ENCODE measurements around the gene GPX7. TPM values are rescaled to one million over a fixed set of nuclear protein-coding genes. Genes with fewer than 3 reads are reported as not detected.

Gene GPX7
- total and polyA plus RNA-seq, 2 donors from 2014 or later, result 9.7 to 14.3 TPM

DNA sequence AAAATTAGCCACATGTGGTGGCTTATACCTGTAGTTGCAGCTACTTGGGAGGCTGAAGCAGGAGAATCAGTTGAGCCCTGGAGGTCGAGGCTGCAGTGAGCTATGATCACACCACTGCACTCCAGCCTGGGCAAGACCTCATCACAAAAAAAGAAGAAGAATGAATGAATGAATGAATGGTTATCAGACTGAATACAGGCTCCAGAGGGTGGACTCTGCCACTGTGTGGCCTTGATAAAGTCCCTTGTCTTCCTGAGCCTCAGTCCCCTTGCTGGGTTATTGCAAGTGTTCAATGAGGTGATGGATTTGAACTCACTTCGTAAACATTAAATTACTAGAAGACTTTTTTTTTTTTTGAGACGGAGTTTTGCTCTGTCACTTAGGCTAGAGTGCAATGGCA is 55.5 kb downstream of the GPX7 start:
- Histone ChIP-seq H3K9me3 (ENCODE audit: control insufficient read depth in 2 of 3, insufficient read depth in 1 of 3, low read length in 3 of 3) (no peaks in the 10 kb centered on the region), H3K9ac (ENCODE audit: low read length in 3 of 3) (no peak overlapping the region), H3K4me1 (ENCODE audit: control insufficient read depth in 2 of 3, insufficient read depth in 2 of 3, low read depth in 1 of 3, low read length in 3 of 3) (no peaks in the 10 kb centered on the region), H3K27me3 (ENCODE audit: control insufficient read depth, insufficient read depth, low read length) (no peaks in the 10 kb centered on the region), H3K27ac (ENCODE audit: low read depth in 2 of 2, low read length in 2 of 2) (no peak overlapping the region), H3K4me3 (ENCODE audit: low read length in 3 of 3) (no peak overlapping the region), H3K36me3 (ENCODE audit: control insufficient read depth in 2 of 3, insufficient read depth in 3 of 3, low read length in 3 of 3) (no peaks in the 10 kb centered on the region)
- FAIRE-seq (no peak), DNase-seq (no peak)
- intact Hi-C loops (cut with DNase I), result no loop called here
- TF ChIP-seq, protein P1, sequence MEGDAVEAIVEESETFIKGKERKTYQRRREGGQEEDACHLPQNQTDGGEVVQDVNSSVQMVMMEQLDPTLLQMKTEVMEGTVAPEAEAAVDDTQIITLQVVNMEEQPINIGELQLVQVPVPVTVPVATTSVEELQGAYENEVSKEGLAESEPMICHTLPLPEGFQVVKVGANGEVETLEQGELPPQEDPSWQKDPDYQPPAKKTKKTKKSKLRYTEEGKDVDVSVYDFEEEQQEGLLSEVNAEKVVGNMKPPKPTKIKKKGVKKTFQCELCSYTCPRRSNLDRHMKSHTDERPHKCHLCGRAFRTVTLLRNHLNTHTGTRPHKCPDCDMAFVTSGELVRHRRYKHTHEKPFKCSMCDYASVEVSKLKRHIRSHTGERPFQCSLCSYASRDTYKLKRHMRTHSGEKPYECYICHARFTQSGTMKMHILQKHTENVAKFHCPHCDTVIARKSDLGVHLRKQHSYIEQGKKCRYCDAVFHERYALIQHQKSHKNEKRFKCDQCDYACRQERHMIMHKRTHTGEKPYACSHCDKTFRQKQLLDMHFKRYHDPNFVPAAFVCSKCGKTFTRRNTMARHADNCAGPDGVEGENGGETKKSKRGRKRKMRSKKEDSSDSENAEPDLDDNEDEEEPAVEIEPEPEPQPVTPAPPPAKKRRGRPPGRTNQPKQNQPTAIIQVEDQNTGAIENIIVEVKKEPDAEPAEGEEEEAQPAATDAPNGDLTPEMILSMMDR (IDR thresholded peaks at IDR 0.05; ENCODE audit: borderline replicate concordance, extremely low read depth, insufficient read depth), result no peak

Other genes with a start within 250 kb of the GPX7 start
- 42.5 TPM for gene CC2D1B, start 236.2 kb upstream of the GPX7 start, total RNA-seq
- 26.9 TPM for gene CC2D1B, start 236.2 kb upstream of the GPX7 start, polyA plus RNA-seq (ENCODE audit: insufficient read depth, low read depth, low replicate concordance)
- 0.50 TPM for gene ORC1, start 197.9 kb upstream of the GPX7 start, total RNA-seq
- gene ORC1, start 197.9 kb upstream of the GPX7 start, polyA plus RNA-seq (ENCODE audit: insufficient read depth, low read depth, low replicate concordance), result 0.37 TPM
- gene PRPF38A, start 197.8 kb upstream of the GPX7 start, total RNA-seq, result 46.7 TPM
- 19.0 TPM for gene PRPF38A, start 197.8 kb upstream of the GPX7 start, polyA plus RNA-seq (ENCODE audit: insufficient read depth, low read depth, low replicate concordance)
- gene TUT4, start 49.3 kb upstream of the GPX7 start, total RNA-seq, result 47.8 TPM
- gene TUT4, start 49.3 kb upstream of the GPX7 start, polyA plus RNA-seq (ENCODE audit: insufficient read depth, low read depth, low replicate concordance), result 19.7 TPM
- gene SHISAL2A, start 30.8 kb downstream of the GPX7 start, total RNA-seq, result 2.5 TPM
- not detected for gene SHISAL2A, start 30.8 kb downstream of the GPX7 start, polyA plus RNA-seq (ENCODE audit: insufficient read depth, low read depth, low replicate concordance)
- 19.1 TPM for gene COA7, start 96.0 kb downstream of the GPX7 start, total RNA-seq
- 12.2 TPM for gene COA7, start 96.0 kb downstream of the GPX7 start, polyA plus RNA-seq (ENCODE audit: insufficient read depth, low read depth, low replicate concordance)
- 28.2 TPM for gene ZYG11B, start 124.1 kb downstream of the GPX7 start, total RNA-seq
- gene ZYG11B, start 124.1 kb downstream of the GPX7 start, polyA plus RNA-seq (ENCODE audit: insufficient read depth, low read depth, low replicate concordance), result 7.8 TPM
- 0.28 TPM for gene ZYG11A, start 240.4 kb downstream of the GPX7 start, total RNA-seq
- gene ZYG11A, start 240.4 kb downstream of the GPX7 start, polyA plus RNA-seq (ENCODE audit: insufficient read depth, low read depth, low replicate concordance), result 0.84 TPM

All from kidney (tissue), 14 donors.